Stimulated activated CD4-positive, alpha-beta T cell treated with anti-CD3 and anti-CD28 coated beads, Interleukin-15, amount 100 ng/mL, for 1 hour (primary cell): ENCODE measurements around the gene KRTAP8-1.

Source experiments
- DNase-seq, 2 donors: peaks; one replicate each; pipeline ENCODE4 v3.0.0-alpha.2; 2020; ENCODE audit warnings: low read depth in 1 of 2, low spot score in 1 of 2

KRTAP8-1 gene

DNA sequence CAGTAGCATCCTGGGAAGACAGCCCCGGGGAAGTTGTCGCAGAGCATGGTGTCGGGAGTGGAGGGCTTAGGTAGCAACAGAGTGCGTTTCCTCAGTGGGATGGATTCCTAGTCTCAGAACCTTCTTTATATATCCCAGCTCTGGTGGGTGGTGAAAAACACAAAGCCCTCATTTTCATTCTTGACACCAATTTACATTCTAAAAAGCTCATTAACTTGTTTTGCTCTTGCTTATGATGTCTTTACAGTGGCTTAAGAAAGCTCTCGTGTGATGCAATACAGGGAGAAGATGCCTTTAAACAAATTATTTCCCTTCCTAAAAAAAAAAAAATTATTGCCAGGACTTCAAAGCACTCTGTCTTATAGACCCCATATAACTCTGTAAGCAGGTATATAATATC is at the start of gene KRTAP8-1:
Gene KRTAP8-1, minus strand, starts transcription at position 101 of the 400 bp plus-strand sequence. Its CDS starts 54 bp downstream, at position 47.
- no peak for DNase-seq

DNA sequence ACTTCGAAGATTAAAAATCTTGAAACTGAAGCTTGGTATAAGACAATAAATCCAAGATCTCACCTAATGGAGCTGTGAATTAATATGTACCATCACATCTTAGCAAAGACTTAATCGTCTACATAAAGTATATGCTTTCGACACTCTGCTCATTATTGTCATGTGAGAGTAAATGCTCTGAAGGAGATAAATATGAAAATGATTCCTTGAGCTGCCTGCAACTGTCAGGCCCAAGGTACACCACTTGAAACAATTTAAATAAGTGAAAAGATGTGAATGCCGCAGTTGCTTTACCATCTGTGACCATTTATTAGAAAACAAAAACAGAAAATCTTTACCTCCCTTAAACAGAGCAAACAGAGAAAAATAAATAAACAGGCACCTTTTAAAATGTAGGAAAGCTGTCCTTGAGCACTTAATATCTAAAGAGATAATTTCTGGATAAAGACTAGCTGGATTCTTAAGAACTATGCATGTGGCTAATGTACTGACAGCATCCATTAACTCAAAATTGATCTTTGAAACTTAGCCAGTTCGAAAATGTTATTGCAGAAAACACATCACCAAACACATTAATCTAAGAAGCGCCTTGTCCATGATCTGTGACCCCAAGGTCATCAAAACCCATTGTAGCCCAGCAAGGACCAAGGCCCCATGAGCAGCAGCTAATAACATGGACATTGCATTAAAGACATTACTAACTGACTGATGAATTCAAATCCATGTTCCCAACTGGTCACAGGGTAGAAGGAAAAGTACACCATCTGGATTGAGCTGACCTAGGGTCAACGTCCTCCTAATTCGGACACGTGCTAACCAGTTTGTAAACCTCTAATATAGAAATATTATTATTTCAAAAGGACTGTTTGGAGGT is 34.8 kb upstream of the KRTAP8-1 start:
- DNase-seq = no peak

- DNase-seq = no peak
These were observed 29.9 kb upstream of the KRTAP8-1 start for GRCh38 chr21:30842990-30843389.

DNA sequence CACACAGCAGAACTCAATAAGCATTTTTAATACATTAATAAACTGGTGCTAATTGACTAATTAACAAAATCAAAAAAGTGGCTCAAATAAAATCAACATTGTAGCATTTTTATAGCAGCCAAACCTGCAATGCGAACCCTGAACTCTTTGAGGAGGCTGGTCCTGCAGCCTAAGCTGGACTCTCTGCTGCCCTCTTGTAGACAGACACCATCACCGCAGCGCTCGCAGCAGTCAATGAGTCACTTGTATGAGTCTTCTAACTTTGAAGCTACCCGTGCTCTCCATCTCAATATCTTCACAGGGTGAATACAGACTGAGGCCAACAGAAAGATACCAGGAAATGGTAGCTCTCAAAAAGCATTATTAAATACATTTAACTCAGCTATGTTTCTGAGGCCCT is 26.2 kb upstream of the KRTAP8-1 start:
- DNase-seq = peak in 1 of 2 donors; percentile 21

GRCh38 chr21:30838536-30838935 is 25.5 kb upstream of the KRTAP8-1 start:
- no peak for DNase-seq

GRCh38 chr21:30831194-30831765 is 18.2 kb upstream of the KRTAP8-1 start:
- DNase-seq = no peak

DNA sequence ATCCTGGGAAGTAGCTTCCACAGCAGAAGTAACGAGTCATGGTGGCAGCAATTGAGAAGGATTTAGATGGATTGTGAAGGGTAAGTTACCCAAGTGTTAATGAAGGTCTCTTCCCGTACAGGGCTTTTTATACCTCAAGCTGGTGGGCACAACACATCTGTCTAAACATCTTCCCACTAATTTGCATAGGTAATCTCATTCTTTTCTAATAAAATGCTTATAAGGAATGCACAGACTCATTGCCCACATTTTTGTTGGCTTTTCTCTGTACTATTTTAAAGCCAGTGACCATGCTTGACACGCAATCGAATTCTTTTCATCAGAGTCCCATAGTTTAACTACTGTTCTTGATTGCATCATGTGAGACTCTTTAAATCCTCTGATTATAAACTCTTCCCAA is 16.6 kb upstream of the KRTAP8-1 start, which contains the start of gene KRTAP7-1:
Gene KRTAP7-1, minus strand, starts transcription at position 101 of the 400 bp plus-strand sequence. Its CDS starts 61 bp downstream, at position 40.
- no peak for DNase-seq

GRCh38 chr21:30818837-30819610 is 6.0 kb upstream of the KRTAP8-1 start:
- no peak for DNase-seq

- no peak for DNase-seq
These were observed 12.5 kb downstream of the KRTAP8-1 start for GRCh38 chr21:30800605-30801004.

- DNase-seq = no peak
These were observed 19.3 kb downstream of the KRTAP8-1 start for GRCh38 chr21:30793581-30794314.

- DNase-seq = no peak
These were observed 33.8 kb downstream of the KRTAP8-1 start for GRCh38 chr21:30779249-30779648.

GRCh38 chr21:30769724-30770431 is 43.2 kb downstream of the KRTAP8-1 start:
- no peak for DNase-seq
